OCI-LY1 (cell line): ENCODE data around the gene SETDB1.

ENCODE experiments used
- H2AFZ ChIP-seq: fragments of 200-600 bp; sonication (generic), shearing (Covaris generic); 2 replicates; pipeline ENCODE4 v1.6.0; 2014; ENCODE audit warnings: antibody characterized with exemption, mild to moderate bottlenecking, low read length
- H3F3A ChIP-seq: fragments of 200-600 bp; sonication (generic), shearing (Covaris generic); 2 replicates; pipeline ENCODE4 v1.6.0; 2014; ENCODE audit warnings: mild to moderate bottlenecking, antibody characterized with exemption, low read length, moderate library complexity; ENCODE audit not compliant: insufficient read depth
- H3K27ac ChIP-seq: fragments of 200-600 bp; sonication (generic); 2 replicates; pipeline ENCODE4 v1.5.1; 2014; ENCODE audit warnings: low read length, mixed run types, mild to moderate bottlenecking, low read depth; ENCODE audit not compliant: poor library complexity, severe bottlenecking
- H3K27me3 ChIP-seq: fragments of 200-600 bp; sonication (generic); 2 replicates; pipeline ENCODE4 v1.6.0; 2014; ENCODE audit warnings: antibody characterized with exemption, mild to moderate bottlenecking, low read length, moderate library complexity; ENCODE audit not compliant: insufficient read depth
- H3K36me3 ChIP-seq: fragments of 200-600 bp; sonication (generic); 2 replicates; pipeline ENCODE4 v1.6.1; 2014; ENCODE audit warnings: mild to moderate bottlenecking, antibody characterized with exemption, low read length, moderate library complexity, mixed read lengths; ENCODE audit not compliant: insufficient read depth
- H3K4me1 ChIP-seq: fragments of 200-600 bp; sonication (generic); 2 replicates; pipeline ENCODE4 v1.5.1; 2014; ENCODE audit warnings: mild to moderate bottlenecking, low read length, moderate library complexity; ENCODE audit not compliant: insufficient read depth, severe bottlenecking
- H3K4me2 ChIP-seq: fragments of 200-600 bp; sonication (generic), shearing (Covaris generic); 2 replicates; pipeline ENCODE4 v1.6.1; 2014; ENCODE audit warnings: low read length
- H3K4me3 ChIP-seq: fragments of 200-600 bp; sonication (generic); 2 replicates; pipeline ENCODE4 v1.5.1; 2014; ENCODE audit warnings: low read length, low read depth, mild to moderate bottlenecking, mixed read lengths; ENCODE audit not compliant: poor library complexity, severe bottlenecking
- H3K79me2 ChIP-seq: fragments of 200-600 bp; shearing (Covaris generic); 2 replicates; pipeline ENCODE4 v1.6.1; 2016; ENCODE audit warnings: mixed run types, low read length, mixed read lengths; ENCODE audit not compliant: insufficient read depth
- H3K9ac ChIP-seq: fragments of 200-600 bp; sonication (generic), shearing (Covaris generic); 2 replicates; pipeline ENCODE4 v1.6.1; 2014; ENCODE audit warnings: mild to moderate bottlenecking, low read length, mixed read lengths
- H3K9me2 ChIP-seq: fragments of 200-600 bp; sonication (generic), shearing (Covaris generic); 2 replicates; pipeline ENCODE4 v1.6.1; 2014; ENCODE audit warnings: low read depth, mild to moderate bottlenecking, low read length, mixed read lengths
- H3K9me3 ChIP-seq: fragments of 200-600 bp; shearing (Covaris generic); 2 replicates; pipeline ENCODE4 v1.6.1; 2014; ENCODE audit warnings: low read length, mixed read lengths
- H4K20me1 ChIP-seq: fragments of 200-600 bp; sonication (generic), shearing (Covaris generic); 2 replicates; pipeline ENCODE4 v1.6.0; 2016; ENCODE audit warnings: mild to moderate bottlenecking, low read length; ENCODE audit not compliant: insufficient read depth
- EZH2 ChIP-seq: fragments of 200-600 bp; sonication (generic), shearing (Covaris generic); IDR thresholded peaks from 2 replicates; pipeline ENCODE4 v1.8.0; 2017; ENCODE audit warnings: borderline replicate concordance, mixed run types, mild to moderate bottlenecking, antibody characterized with exemption, low read length, moderate library complexity, mixed read lengths
- TF ChIP-seq, protein P1 (sequence below): fragments of 200-600 bp; sonication (generic), shearing (Covaris generic); IDR thresholded peaks from 2 replicates; pipeline ENCODE4 v1.5.1; 2017; ENCODE audit warnings: mild to moderate bottlenecking, antibody characterized with exemption, low read length, moderate library complexity, mixed read lengths

Gene SETDB1

DNA sequence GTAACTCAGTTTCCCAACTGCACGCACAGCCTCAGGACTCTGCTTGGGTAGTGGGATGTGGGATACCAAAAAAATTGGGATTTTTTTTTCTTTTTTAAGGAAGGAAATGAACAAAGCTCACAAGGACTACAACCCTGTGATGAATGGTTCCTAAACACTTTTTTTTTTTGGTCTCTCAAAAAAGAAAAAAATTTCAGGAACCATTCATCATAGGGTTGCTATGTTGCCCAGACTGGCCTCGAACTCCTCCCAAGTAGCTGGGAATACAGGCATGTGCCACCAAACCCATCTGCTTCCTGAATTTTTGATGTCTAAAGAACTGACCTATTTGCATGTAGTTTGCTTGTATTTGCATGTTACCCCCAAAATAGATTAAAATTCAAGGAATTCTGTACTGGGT, 73.8 kb downstream of the SETDB1 start:
- no peak overlapping the region for H3K4me2 ChIP-seq
- H3K27ac ChIP-seq = no peak overlapping the region
- peaks cover 10% of the 10 kb centered on the region for H3K4me1 ChIP-seq
- no peaks in the 10 kb centered on the region; the same call in 1 of the 2 replicates for H3K36me3 ChIP-seq
- H2AFZ ChIP-seq = no peak overlapping the region
- H3K9ac ChIP-seq = no peak overlapping the region
- H3K79me2 ChIP-seq = no peaks in the 10 kb centered on the region
- no peaks in the 10 kb centered on the region for H3K9me3 ChIP-seq
- H3K27me3 ChIP-seq = no peaks in the 10 kb centered on the region
- no peak overlapping the region for H3K4me3 ChIP-seq
- H4K20me1 ChIP-seq = no peaks in the 10 kb centered on the region
- TF ChIP-seq EZH2 = no peak
- TF ChIP-seq, protein P1, sequence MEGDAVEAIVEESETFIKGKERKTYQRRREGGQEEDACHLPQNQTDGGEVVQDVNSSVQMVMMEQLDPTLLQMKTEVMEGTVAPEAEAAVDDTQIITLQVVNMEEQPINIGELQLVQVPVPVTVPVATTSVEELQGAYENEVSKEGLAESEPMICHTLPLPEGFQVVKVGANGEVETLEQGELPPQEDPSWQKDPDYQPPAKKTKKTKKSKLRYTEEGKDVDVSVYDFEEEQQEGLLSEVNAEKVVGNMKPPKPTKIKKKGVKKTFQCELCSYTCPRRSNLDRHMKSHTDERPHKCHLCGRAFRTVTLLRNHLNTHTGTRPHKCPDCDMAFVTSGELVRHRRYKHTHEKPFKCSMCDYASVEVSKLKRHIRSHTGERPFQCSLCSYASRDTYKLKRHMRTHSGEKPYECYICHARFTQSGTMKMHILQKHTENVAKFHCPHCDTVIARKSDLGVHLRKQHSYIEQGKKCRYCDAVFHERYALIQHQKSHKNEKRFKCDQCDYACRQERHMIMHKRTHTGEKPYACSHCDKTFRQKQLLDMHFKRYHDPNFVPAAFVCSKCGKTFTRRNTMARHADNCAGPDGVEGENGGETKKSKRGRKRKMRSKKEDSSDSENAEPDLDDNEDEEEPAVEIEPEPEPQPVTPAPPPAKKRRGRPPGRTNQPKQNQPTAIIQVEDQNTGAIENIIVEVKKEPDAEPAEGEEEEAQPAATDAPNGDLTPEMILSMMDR = no peak
- no peaks in the 10 kb centered on the region for H3K9me2 ChIP-seq
- H3F3A ChIP-seq = no peaks in the 10 kb centered on the region

DNA sequence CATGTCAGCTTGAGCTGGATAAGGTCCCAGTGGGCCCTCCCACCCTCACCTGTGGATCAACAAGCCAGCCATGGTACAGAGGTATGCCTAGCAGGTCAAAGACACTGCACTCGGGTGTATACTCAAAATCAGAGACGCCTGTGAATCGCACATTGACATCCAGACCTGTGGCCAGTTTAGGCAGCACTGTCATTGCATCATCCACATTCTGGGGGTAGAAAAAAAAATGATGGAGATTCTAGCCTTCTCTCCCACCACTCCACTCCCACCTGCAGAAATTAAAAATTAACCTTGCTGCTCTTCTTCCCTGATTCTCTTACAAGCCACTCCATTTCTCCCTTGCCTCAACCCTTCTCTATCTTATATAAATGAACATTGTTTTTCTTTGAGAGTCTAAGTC, 74.2 kb downstream of the SETDB1 start:
- no peak overlapping the region for H3K27ac ChIP-seq

DNA sequence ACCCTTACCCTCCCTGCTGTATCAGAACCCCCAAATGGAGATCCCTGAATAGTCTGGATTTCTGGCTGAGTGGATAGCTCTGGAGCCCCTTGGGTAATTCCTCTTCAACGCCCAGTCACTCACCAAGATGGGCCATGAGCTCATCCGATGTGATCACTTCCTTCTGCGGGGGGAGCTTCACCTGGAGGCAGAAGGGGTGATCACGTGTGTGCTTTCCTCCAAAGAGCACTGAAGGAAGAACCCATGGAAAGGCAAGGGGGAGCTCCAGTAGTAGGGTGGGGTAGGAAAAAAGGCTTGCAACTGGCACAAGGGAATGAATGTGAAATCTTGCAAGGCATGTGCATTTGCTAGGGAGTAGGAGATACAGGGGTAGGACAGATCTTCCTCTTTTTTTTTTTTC, 75.4 kb downstream of the SETDB1 start:
- Histone ChIP-seq H3K4me3 (no peak overlapping the region), H3K79me2 (no peaks in the 10 kb centered on the region), H3K4me1 (peaks cover 18% of the 10 kb centered on the region), H3K9me2 (no peaks in the 10 kb centered on the region), H3K36me3 (no peaks in the 10 kb centered on the region; the same call in 1 of the 2 replicates), H3K4me2 (no peak overlapping the region), H4K20me1 (no peaks in the 10 kb centered on the region), H3K9ac (no peak overlapping the region), H3F3A (no peaks in the 10 kb centered on the region), H3K9me3 (no peaks in the 10 kb centered on the region), H3K27me3 (no peaks in the 10 kb centered on the region), H2AFZ (no peak overlapping the region), H3K27ac (no peak overlapping the region)
- TF ChIP-seq EZH2 = no peak
- TF ChIP-seq, protein P1 = no peak

More for the DNA sequence above, 74.2 kb downstream of the SETDB1 start:
- Histone ChIP-seq H2AFZ (no peak overlapping the region), H3K9me3 (no peaks in the 10 kb centered on the region), H4K20me1 (no peaks in the 10 kb centered on the region), H3F3A (no peaks in the 10 kb centered on the region), H3K27me3 (no peaks in the 10 kb centered on the region), H3K4me2 (no peak overlapping the region), H3K79me2 (no peaks in the 10 kb centered on the region), H3K4me3 (no peak overlapping the region), H3K36me3 (no peaks in the 10 kb centered on the region; the same call in 1 of the 2 replicates), H3K4me1 (peaks cover 12% of the 10 kb centered on the region), H3K9ac (no peak overlapping the region), H3K9me2 (no peaks in the 10 kb centered on the region)
- no peak for TF ChIP-seq EZH2
- TF ChIP-seq, protein P1 = no peak
